Skeletal muscle tissue (tissue), 4 donors: ENCODE data around the gene NQO1. TPM values are rescaled to one million over a fixed set of nuclear protein-coding genes. Genes with fewer than 3 reads are reported as not detected.

Source experiments
- H3K27ac ChIP-seq: one replicate; pipeline ENCODE4 v1.7.0; 2013; ENCODE audit warnings: mild to moderate bottlenecking, low read depth, low read length, inconsistent platforms
- H3K27me3 ChIP-seq, 3 donors: one replicate each; pipeline ENCODE4 v1.7.0; 2013; ENCODE audit warnings: low read length in 3 of 3; ENCODE audit not compliant: control insufficient read depth in 3 of 3, insufficient read depth in 3 of 3
- H3K36me3 ChIP-seq, 3 donors: one replicate each; pipeline ENCODE4 v1.7.0; 2013; ENCODE audit warnings: low read length in 3 of 3; ENCODE audit not compliant: control insufficient read depth in 3 of 3, insufficient read depth in 3 of 3
- H3K4me1 ChIP-seq, 3 donors: one replicate each; pipeline ENCODE4 v1.7.0; 2013; ENCODE audit warnings: low read length in 3 of 3, mild to moderate bottlenecking in 3 of 3; ENCODE audit not compliant: control insufficient read depth in 3 of 3, insufficient read depth in 3 of 3
- H3K4me3 ChIP-seq, 3 donors: one replicate each; pipeline ENCODE4 v1.7.0; 2013; ENCODE audit warnings: low read length in 3 of 3
- H3K9ac ChIP-seq, 3 donors: one replicate each; pipeline ENCODE4 v1.7.0; 2013; ENCODE audit warnings: low read length in 3 of 3, mild to moderate bottlenecking in 3 of 3, moderate library complexity in 2 of 3, low read depth in 1 of 3
- H3K9me3 ChIP-seq, 3 donors: one replicate each; pipeline ENCODE4 v1.7.0; 2013; ENCODE audit warnings: low read length in 3 of 3; ENCODE audit not compliant: control insufficient read depth in 3 of 3
- total RNA-seq: library from RNA; depleted of rRNA; stranded (reverse); fragments of >200 nt; gene quantifications from one replicate; pipeline ENCODE4 v1.2.3, GENCODE V29; 2014
- donor health status: Osteomylitis.

The NQO1 gene
- total RNA-seq, 1 donor from 2014 or later = 5.7 TPM

- Histone ChIP-seq H3K4me3 (no peak overlapping the region), H3K9ac (no peak overlapping the region), H3K4me1 (no peaks in the 10 kb centered on the region), H3K27ac (no peak overlapping the region), H3K36me3 (peaks cover 41 to 49% (median 43%) of the 10 kb centered on the region in 3 donors), H3K9me3 (no peaks in the 10 kb centered on the region), H3K27me3 (no peaks in the 10 kb centered on the region)
Observed at GRCh38 chr16:69691980-69692911, 34.1 kb downstream of the NQO1 start.

GRCh38 chr16:69688589-69688988 lies 37.8 kb downstream of the NQO1 start:
- Histone ChIP-seq H3K36me3 (peaks cover 23 to 29% (median 25%) of the 10 kb centered on the region in 3 donors), H3K27ac (no peak overlapping the region), H3K9ac (no peak overlapping the region), H3K9me3 (no peaks in the 10 kb centered on the region), H3K27me3 (no peaks in the 10 kb centered on the region), H3K4me3 (no peak overlapping the region), H3K4me1 (no peaks in the 10 kb centered on the region)

- no peaks in the 10 kb centered on the region for H3K9me3 ChIP-seq
- H3K9ac ChIP-seq = no peak overlapping the region
- H3K36me3 ChIP-seq = peaks cover 8 to 32% (median 32%) of the 10 kb centered on the region in 3 donors
- no peaks in the 10 kb centered on the region for H3K27me3 ChIP-seq
- no peak overlapping the region for H3K4me3 ChIP-seq
- H3K27ac ChIP-seq = no peak overlapping the region
- H3K4me1 ChIP-seq = no peaks in the 10 kb centered on the region
Observed at GRCh38 chr16:69680358-69680757, 46.0 kb downstream of the NQO1 start.

- peaks cover 15 to 41% (median 31%) of the 10 kb centered on the region in 3 donors for H3K36me3 ChIP-seq
- no peak overlapping the region for H3K27ac ChIP-seq
Observed at GRCh38 chr16:69672998-69673713, 53.2 kb downstream of the NQO1 start.

GRCh38 chr16:69672315-69672997 lies 53.9 kb downstream of the NQO1 start:
- Histone ChIP-seq H3K9me3 (no peaks in the 10 kb centered on the region), H3K4me3 (no peak overlapping the region), H3K36me3 (peaks cover 15 to 36% (median 25%) of the 10 kb centered on the region in 3 donors), H3K4me1 (no peaks in the 10 kb centered on the region), H3K9ac (no peak overlapping the region), H3K27me3 (no peaks in the 10 kb centered on the region), H3K27ac (no peak overlapping the region)

More at GRCh38 chr16:69672998-69673713, 53.2 kb downstream of the NQO1 start:
- Histone ChIP-seq H3K4me1 (no peaks in the 10 kb centered on the region), H3K9ac (no peak overlapping the region), H3K4me3 (no peak overlapping the region), H3K27me3 (no peaks in the 10 kb centered on the region), H3K9me3 (no peaks in the 10 kb centered on the region)

- Histone ChIP-seq H3K27ac (no peak overlapping the region), H3K9me3 (no peaks in the 10 kb centered on the region), H3K9ac (no peak overlapping the region), H3K4me1 (no peaks in the 10 kb centered on the region), H3K27me3 (no peaks in the 10 kb centered on the region), H3K4me3 (no peak overlapping the region), H3K36me3 (peaks cover 11 to 26% (median 15%) of the 10 kb centered on the region in 3 donors)
Observed at GRCh38 chr16:69669577-69669976, 56.8 kb downstream of the NQO1 start.

GRCh38 chr16:69663846-69664245 lies 62.5 kb downstream of the NQO1 start:
- H3K9ac ChIP-seq = no peak overlapping the region
- no peaks in the 10 kb centered on the region for H3K27me3 ChIP-seq
- H3K36me3 ChIP-seq = peaks cover 9 to 10% (median 9%) of the 10 kb centered on the region in 3 donors
- H3K27ac ChIP-seq = no peak overlapping the region
- H3K4me1 ChIP-seq = no peaks in the 10 kb centered on the region
- no peak overlapping the region for H3K4me3 ChIP-seq
- H3K9me3 ChIP-seq = no peaks in the 10 kb centered on the region

- Histone ChIP-seq H3K27ac (no peak overlapping the region), H3K9me3 (no peaks in the 10 kb centered on the region), H3K36me3 (peaks cover 9 to 10% (median 10%) of the 10 kb centered on the region in 3 donors), H3K27me3 (no peaks in the 10 kb centered on the region), H3K4me3 (no peak overlapping the region), H3K9ac (no peak overlapping the region), H3K4me1 (no peaks in the 10 kb centered on the region)
Observed at GRCh38 chr16:69662901-69663300, 63.5 kb downstream of the NQO1 start.

- no peaks in the 10 kb centered on the region for H3K27me3 ChIP-seq
- no peaks in the 10 kb centered on the region for H3K9me3 ChIP-seq
- no peak overlapping the region for H3K27ac ChIP-seq
- no peaks in the 10 kb centered on the region for H3K4me1 ChIP-seq
- no peak overlapping the region for H3K4me3 ChIP-seq
- H3K9ac ChIP-seq = no peak overlapping the region
- H3K36me3 ChIP-seq = peaks cover 13 to 24% (median 19%) of the 10 kb centered on the region in 3 donors
Observed at GRCh38 chr16:69660166-69660565, 66.2 kb downstream of the NQO1 start.
